Uterus (tissue), 2 donors: ENCODE measurements around the gene THPO.

Experiments used
- CTCF ChIP-seq, 4 experiments: fragments of 200-600 bp in 2 of 4; fragments of 450-650 bp in 2 of 4; sonication (generic) in 2 of 4; IDR thresholded peaks; one replicate each; pipeline ENCODE4 v1.5.1; 2016 to 2019; ENCODE audit warnings: antibody characterized with exemption in 4 of 4, mild to moderate bottlenecking in 2 of 4, moderate library complexity in 1 of 4
- POLR2A ChIP-seq, 2 donors: fragments of 450-650 bp; IDR thresholded peaks; one replicate each; pipeline ENCODE4 v1.6.1; 2016; ENCODE audit warnings: antibody characterized with exemption in 2 of 2, mild to moderate bottlenecking in 1 of 2, moderate library complexity in 1 of 2

DNA sequence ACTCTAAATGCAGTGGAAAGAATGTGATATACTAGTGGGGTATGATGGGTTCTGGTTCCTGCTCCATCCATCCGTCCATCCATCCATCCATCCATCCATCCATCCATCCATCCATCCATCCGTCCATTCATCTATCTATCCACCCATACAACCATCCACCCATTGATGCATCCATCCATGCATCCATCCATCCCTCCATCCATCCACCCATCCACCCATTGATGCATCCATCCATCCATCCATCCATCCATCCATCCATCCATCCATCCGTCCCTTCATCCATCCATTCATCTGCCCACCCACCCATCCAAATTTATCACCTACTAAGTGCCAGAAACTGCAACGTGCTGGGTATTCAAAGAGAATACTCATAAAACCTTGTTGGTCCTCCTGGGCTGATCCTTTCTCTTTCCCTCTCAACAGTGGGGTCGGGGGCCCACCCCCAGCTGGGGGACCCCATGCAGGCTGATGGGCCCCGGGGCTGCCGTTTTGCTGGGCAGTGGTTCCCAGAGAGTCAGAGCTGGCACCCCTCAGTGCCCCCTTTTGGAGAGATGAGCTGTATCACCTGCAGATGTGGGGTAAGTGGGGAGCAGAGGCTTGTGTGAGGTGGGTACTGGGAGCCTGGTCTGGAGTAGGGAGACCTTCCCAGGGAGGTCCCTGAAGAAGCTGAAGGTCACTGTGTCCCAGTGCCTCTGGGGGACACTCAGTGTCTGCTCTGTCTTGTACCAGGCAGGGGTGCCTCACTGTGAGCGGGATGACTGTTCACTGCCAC lies 10.3 kb upstream of the THPO start:
- TF ChIP-seq CTCF (IDR thresholded peaks at IDR 0.05) (no peak), POLR2A (IDR thresholded peaks at IDR 0.05) (no peak)
